Loucy (cell line): ENCODE measurements around the gene PIGM.

Experiments
- H2AFZ ChIP-seq: fragments of 200-600 bp; sonication (generic); 2 replicates; pipeline ENCODE4 v1.6.0; 2016; ENCODE audit warnings: antibody characterized with exemption, mild to moderate bottlenecking, low read length, moderate library complexity
- H3F3A ChIP-seq: fragments of 200-600 bp; 2 replicates; pipeline ENCODE4 v1.6.0; 2016; ENCODE audit warnings: antibody characterized with exemption, low read depth, mild to moderate bottlenecking
- H3K27me3 ChIP-seq: fragments of 200-600 bp; sonication (generic); 2 replicates; pipeline ENCODE4 v1.6.1; 2014; ENCODE audit warnings: low read length, mild to moderate bottlenecking; ENCODE audit not compliant: insufficient read depth, poor library complexity, severe bottlenecking
- H3K36me3 ChIP-seq: fragments of 200-600 bp; sonication (generic); 2 replicates; pipeline ENCODE4 v1.6.1; 2016; ENCODE audit warnings: low read length; ENCODE audit not compliant: insufficient read depth
- H3K4me1 ChIP-seq: fragments of 200-600 bp; sonication (generic); 2 replicates; pipeline ENCODE4 v1.5.1; 2014; ENCODE audit warnings: low read length, mild to moderate bottlenecking; ENCODE audit not compliant: insufficient read depth, poor library complexity, severe bottlenecking
- H3K4me2 ChIP-seq: fragments of 200-600 bp; sonication (generic); 2 replicates; pipeline ENCODE4 v1.6.0; 2014; ENCODE audit warnings: antibody characterized with exemption, low read length, low read depth, mild to moderate bottlenecking; ENCODE audit not compliant: poor library complexity, severe bottlenecking
- H3K4me3 ChIP-seq: fragments of 200-600 bp; sonication (generic); 2 replicates; pipeline ENCODE4 v1.5.1; 2014; ENCODE audit warnings: low read length, mild to moderate bottlenecking, mixed read lengths; ENCODE audit not compliant: poor library complexity, severe bottlenecking
- H3K79me2 ChIP-seq: fragments of 200-600 bp; sonication (generic); 2 replicates; pipeline ENCODE4 v1.6.1; 2014; ENCODE audit warnings: low read length; ENCODE audit not compliant: insufficient read depth
- H3K9ac ChIP-seq: fragments of 200-600 bp; sonication (generic); 2 replicates; pipeline ENCODE4 v1.6.0; 2014; ENCODE audit warnings: mild to moderate bottlenecking, low read depth, low read length, moderate library complexity; ENCODE audit not compliant: poor library complexity, severe bottlenecking
- H3K9me2 ChIP-seq: fragments of 200-600 bp; sonication (generic); replicated peaks from 2 replicates; pipeline ENCODE4 v1.6.1; 2016; ENCODE audit warnings: low read depth, low read length, mixed read lengths
- H3K9me3 ChIP-seq: fragments of 200-600 bp; sonication (generic); 2 replicates; pipeline ENCODE4 v1.6.1; 2014; ENCODE audit warnings: mild to moderate bottlenecking, antibody characterized with exemption, low read length, low read depth; ENCODE audit not compliant: insufficient read depth
- H4K20me1 ChIP-seq: fragments of 200-600 bp; sonication (generic); 2 replicates; pipeline ENCODE4 v1.6.0; 2014; ENCODE audit warnings: antibody characterized with exemption, low read length, mild to moderate bottlenecking; ENCODE audit not compliant: insufficient read depth, poor library complexity, severe bottlenecking
- EZH2phosphoT487 ChIP-seq: fragments of 200-600 bp; IDR thresholded peaks from 2 replicates; pipeline ENCODE4 v1.6.1; 2018; ENCODE audit warnings: antibody characterized with exemption, mild to moderate bottlenecking, moderate library complexity, borderline replicate concordance
- TF ChIP-seq, protein P1 (sequence below): fragments of 200-600 bp; sonication (generic); conservative IDR thresholded peaks from 2 replicates; pipeline ENCODE4 v1.5.1; 2014; ENCODE audit warnings: mild to moderate bottlenecking, antibody characterized with exemption, low read length

The PIGM gene

DNA sequence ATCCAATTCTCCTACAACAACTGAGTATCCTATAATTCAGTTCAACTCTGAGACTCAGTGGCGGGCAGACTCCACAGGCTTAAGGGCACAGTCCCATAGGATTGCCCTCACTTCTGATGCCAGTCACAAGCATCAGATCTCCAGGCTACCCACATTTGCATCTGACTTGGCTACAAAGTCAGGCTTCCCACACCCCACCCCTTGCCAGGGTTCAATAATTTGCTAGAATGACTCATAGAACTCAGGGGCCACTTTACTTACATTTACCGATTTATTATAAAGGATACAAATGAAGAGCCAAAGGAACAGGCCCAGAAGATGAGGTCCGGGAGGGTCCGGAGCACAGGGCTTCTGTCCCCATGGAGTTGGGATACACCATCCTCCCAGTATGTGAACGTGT, 41.8 kb downstream of the PIGM start:
- no peak for TF ChIP-seq EZH2phosphoT487
- TF ChIP-seq, protein P1, sequence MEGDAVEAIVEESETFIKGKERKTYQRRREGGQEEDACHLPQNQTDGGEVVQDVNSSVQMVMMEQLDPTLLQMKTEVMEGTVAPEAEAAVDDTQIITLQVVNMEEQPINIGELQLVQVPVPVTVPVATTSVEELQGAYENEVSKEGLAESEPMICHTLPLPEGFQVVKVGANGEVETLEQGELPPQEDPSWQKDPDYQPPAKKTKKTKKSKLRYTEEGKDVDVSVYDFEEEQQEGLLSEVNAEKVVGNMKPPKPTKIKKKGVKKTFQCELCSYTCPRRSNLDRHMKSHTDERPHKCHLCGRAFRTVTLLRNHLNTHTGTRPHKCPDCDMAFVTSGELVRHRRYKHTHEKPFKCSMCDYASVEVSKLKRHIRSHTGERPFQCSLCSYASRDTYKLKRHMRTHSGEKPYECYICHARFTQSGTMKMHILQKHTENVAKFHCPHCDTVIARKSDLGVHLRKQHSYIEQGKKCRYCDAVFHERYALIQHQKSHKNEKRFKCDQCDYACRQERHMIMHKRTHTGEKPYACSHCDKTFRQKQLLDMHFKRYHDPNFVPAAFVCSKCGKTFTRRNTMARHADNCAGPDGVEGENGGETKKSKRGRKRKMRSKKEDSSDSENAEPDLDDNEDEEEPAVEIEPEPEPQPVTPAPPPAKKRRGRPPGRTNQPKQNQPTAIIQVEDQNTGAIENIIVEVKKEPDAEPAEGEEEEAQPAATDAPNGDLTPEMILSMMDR: no peak
- Histone ChIP-seq H3K9me3 (no peaks in the 10 kb centered on the region), H4K20me1 (no peaks in the 10 kb centered on the region), H3K4me3 (no peak overlapping the region), H3K9me2 (no peaks in the 10 kb centered on the region), H3K4me2 (no peak overlapping the region), H3K36me3 (no peaks in the 10 kb centered on the region), H3F3A (no peaks in the 10 kb centered on the region), H3K27me3 (no peaks in the 10 kb centered on the region), H3K4me1 (peaks cover 12% of the 10 kb centered on the region), H2AFZ (no peak overlapping the region), H3K9ac (no peak overlapping the region), H3K79me2 (no peaks in the 10 kb centered on the region)

DNA sequence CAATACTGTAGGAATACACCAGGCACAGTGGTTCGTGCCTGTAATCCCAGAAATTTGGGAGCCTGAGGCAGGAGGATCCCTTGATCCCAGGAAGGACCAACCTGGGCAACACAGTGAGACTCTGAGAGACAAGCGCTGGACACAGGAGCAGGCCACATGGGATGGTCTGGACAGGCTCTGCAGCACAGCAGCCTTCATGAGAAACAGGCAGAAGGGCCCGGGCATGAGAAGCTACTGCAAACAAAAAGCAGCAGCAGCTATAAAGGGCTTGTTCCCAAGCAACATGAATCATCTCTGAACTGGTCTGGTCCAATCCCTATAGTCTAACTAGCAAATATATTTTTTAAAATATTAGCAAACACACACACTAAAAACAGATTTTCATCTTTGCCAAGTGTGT, 42.2 kb downstream of the PIGM start:
- no peaks in the 10 kb centered on the region for H3K79me2 ChIP-seq
- H4K20me1 ChIP-seq: no peaks in the 10 kb centered on the region
- peaks cover 12% of the 10 kb centered on the region for H3K4me1 ChIP-seq
- H3K9me3 ChIP-seq: no peaks in the 10 kb centered on the region
- no peak overlapping the region for H3K4me3 ChIP-seq
- H2AFZ ChIP-seq: no peak overlapping the region
- TF ChIP-seq, protein P1: no peak
- no peak for TF ChIP-seq EZH2phosphoT487
- H3K36me3 ChIP-seq: no peaks in the 10 kb centered on the region
- H3K27me3 ChIP-seq: no peaks in the 10 kb centered on the region
- no peaks in the 10 kb centered on the region for H3K9me2 ChIP-seq
- no peak overlapping the region for H3K4me2 ChIP-seq
- no peak overlapping the region for H3K9ac ChIP-seq
- H3F3A ChIP-seq: no peaks in the 10 kb centered on the region

DNA sequence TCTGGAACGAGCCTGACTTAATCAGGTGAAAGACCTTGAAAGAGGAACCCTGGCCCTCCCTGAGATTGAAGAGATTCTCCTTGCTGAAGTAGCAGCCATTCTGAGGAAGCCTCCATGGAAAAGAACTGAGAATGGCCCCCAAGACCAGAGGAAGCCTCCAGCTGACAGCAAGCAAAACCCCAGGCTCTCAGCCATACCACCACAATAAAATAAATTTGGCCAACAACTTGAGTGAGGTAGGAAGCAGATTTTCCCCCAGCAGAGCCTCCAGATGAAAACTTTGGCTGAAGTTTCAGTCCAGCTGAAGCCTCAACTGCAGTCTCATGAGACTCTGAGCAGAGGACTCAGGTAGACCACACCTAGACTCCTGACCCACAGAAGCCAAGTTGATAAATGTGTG, 43.8 kb downstream of the PIGM start:
- Histone ChIP-seq H3F3A (no peaks in the 10 kb centered on the region), H3K79me2 (no peaks in the 10 kb centered on the region), H4K20me1 (no peaks in the 10 kb centered on the region), H3K4me2 (no peak overlapping the region), H3K4me1 (peaks cover 12% of the 10 kb centered on the region), H3K9me3 (no peaks in the 10 kb centered on the region), H3K4me3 (no peak overlapping the region), H3K9me2 (no peaks in the 10 kb centered on the region), H3K9ac (no peak overlapping the region), H3K27me3 (no peaks in the 10 kb centered on the region), H2AFZ (no peak overlapping the region), H3K36me3 (no peaks in the 10 kb centered on the region)
- no peak for TF ChIP-seq EZH2phosphoT487
- TF ChIP-seq, protein P1: no peak
